ENCODE measurements around the gene MCTP2.

MCTP2 gene

GRCh38 chr15:94306700-94307650 is 75.6 kb downstream of the MCTP2 start:
- peak; percentile 41 for DNase-seq

- DNase-seq = no peak
These were observed 81.6 kb downstream of the MCTP2 start for GRCh38 chr15:94312946-94313345.

GRCh38 chr15:94314639-94315038 is 83.3 kb downstream of the MCTP2 start:
- no peak for DNase-seq

GRCh38 chr15:94317211-94317610 is 85.8 kb downstream of the MCTP2 start:
- no peak for DNase-seq

DNA sequence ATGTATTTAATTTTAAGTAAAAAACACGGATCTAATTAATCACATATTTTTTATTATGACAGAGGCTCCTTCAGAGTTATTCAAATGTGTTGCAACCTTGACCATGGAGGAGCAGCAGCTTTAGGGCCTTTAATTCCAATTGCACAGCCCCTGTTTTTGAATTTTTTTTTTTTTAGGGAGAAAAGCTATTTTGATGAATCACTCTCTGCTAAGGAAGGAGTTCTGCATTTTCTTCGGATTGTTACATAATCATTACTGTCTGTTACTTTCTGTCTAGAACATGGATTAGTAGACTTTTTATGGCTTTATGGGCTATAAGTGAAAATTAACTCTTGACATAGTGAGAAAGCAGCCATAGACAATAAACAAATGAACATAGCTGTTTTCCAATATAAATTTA is 90.8 kb downstream of the MCTP2 start:
- DNase-seq = no peak

- no peak for DNase-seq
These were observed 91.7 kb downstream of the MCTP2 start for GRCh38 chr15:94323076-94323475.

- DNase-seq = peak; percentile 69
These were observed 92.9 kb downstream of the MCTP2 start for GRCh38 chr15:94324117-94324826.

GRCh38 chr15:94324835-94325767 is 93.7 kb downstream of the MCTP2 start:
- no peak for DNase-seq

GRCh38 chr15:94327356-94327936 is 96.1 kb downstream of the MCTP2 start:
- DNase-seq = peak; percentile 11

DNA sequence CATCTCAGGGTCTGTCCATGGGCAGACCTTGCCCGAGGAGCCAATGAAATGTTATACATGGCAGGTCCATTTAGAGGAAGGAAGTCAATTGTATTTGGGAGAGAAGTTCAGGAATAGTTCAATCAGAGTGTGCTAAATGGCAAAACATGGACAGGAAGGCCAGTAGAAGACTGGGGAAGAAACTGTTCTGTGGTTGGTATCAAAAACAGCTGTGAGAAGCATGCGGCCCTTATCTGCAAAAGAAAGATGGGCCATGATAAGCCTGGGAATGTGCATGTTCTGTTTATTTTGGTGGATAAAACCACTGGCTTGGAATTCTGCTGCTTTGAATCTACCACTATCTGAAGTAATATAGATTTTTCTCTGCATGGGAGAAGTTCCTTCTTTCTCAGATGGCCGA is 100.4 kb downstream of the MCTP2 start:
- no peak for DNase-seq

- no peak for DNase-seq
These were observed 104.3 kb downstream of the MCTP2 start for GRCh38 chr15:94335616-94336015.

- no peak for DNase-seq
These were observed 105.6 kb downstream of the MCTP2 start for GRCh38 chr15:94336817-94337467.

DNA sequence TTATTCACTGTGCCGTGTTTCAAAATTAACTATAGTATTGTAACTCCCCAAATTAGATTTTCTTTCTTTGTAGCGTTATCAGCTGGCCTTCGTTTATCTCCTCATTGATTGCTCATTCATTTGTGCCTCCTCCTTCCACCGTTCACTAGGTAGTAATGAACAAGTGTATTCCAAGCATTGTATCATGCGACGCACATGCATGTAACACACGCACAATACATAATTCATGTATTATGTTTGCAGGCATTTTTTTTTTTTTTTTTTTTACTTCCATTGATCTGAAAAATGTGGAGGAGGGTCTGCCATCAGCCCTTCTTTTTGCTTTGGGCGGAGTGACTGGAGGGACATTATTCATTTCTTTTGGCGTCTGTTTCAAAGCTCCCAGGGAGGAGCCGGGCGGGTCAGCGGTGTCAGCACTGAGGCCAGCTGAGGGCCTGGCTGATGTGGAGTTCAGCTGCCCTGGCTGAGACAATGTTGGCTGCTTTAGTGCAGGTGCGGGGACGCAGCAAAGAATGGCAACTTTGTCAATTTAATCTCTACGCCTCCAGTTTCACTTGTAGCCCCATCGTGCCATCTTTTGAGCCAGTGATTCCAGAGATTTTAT is 107.0 kb downstream of the MCTP2 start:
- no peak for DNase-seq

DNA sequence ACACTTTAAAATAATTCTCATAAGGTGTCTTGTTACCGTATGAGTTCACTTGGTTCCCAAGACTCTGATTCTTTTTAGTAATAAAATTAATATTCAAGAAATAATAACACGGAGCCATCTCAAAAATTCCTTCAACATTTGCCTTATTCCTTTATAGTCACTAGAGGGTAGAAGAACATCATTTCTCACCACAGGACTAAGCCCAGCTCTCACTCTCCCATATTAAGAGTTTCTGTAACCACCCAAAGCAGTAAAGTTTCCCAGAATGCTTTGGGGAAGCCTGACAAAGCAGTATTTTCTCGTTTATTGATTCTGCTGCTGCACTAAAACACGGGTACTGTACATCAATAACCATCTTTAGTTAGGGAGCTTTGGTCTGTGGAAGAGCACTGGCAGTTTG is 114.9 kb downstream of the MCTP2 start:
- DNase-seq = no peak

DNA sequence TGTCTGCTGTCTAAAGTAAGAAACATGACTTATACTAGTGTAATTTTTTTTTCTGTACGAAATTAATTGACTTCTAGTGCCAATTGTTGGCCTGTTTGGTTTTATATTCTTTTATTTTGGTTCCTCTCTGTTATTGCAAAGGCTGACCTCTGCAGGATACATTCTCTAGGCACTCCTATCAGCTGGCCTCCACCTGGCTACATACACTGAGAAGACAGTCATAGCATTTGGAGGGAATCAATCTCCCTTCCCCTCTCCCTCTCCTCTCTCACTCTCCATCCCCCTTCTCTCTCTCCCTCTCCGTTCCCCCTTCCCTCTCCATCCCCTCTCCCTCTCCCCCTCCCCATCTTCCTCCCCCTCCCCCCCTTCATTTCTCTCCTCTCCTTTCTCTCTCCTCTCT is 116.7 kb downstream of the MCTP2 start:
- DNase-seq = no peak

DNA sequence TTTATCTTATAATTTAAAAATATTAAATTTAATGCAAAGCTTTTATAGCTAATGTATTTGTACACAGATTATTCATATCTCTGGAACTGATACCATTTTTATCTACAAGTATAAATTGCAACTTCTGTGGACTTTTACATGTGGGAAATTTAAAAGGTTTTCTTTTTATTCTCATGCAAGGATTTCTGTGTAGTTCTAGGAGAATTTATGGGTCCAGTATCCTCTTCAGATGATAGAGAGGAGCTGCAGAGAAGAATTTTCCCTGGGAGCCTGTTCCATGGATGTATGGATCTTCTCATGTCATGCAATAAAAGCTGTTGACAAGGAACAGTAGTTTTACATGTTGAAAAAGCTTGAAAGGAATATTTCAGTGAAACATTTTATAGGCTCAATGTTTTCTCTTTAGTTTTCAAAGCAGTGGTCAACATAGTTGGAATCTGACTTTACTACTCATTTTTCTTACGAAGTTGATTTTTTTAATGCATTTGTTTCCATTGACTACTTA is 119.7 kb downstream of the MCTP2 start:
- no peak for DNase-seq

GRCh38 chr15:94352636-94353487 is 121.5 kb downstream of the MCTP2 start:
- no peak for DNase-seq

DNA sequence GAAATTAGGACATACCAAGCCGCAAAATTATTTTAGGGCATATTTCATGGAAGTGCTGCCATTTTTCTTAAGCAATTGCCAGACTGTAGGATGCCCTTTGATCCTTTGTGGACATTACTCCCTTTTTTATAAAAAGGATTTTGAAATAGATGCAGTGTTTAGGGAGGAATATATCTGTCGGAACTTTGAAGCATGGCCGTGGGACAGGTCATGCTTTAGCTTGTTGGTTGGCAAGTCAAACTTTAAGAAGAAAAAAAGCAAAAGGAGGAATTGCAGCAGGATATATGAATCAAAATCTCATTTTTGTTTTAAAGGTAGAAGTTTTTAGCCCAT is 122.1 kb downstream of the MCTP2 start:
- DNase-seq = no peak

GRCh38 chr15:94354655-94355054 is 123.3 kb downstream of the MCTP2 start:
- DNase-seq = no peak

GRCh38 chr15:94359716-94360115 is 128.4 kb downstream of the MCTP2 start:
- DNase-seq = no peak

All from CD4-positive, alpha-beta T cell treated with Interleukin-12 subunit alpha and Interleukin-12 subunit beta, for 1 hour (primary cell).